Stomach (tissue), 9 donors: ENCODE measurements around the gene SNTG2. TPM values are rescaled to one million over a fixed set of nuclear protein-coding genes. Genes with fewer than 3 reads are reported as not detected.
"Not testable (repeated sequence)": the region's sequence is repeated elsewhere in the genome, so short reads cannot be mapped to it uniquely, and the experiment has no call there.

Experiments
- DNase-seq, 2 donors: peaks; one replicate each; pipeline versions ENCODE4 v3.0.0 to v3.0.0-alpha.2; 2013 to 2019
- H3K27ac ChIP-seq, 5 donors: fragments of 200-600 bp in 4 of 5; sonication (generic) in 4 of 5; one replicate each; pipeline ENCODE4 v1.5.1; 2013 to 2019; ENCODE audit warnings: mild to moderate bottlenecking in 1 of 5, moderate library complexity in 1 of 5
- H3K27me3 ChIP-seq, 3 donors: fragments of 200-600 bp; sonication (generic); one replicate each; pipeline ENCODE4 v1.5.1; 2017 to 2019; ENCODE audit warnings: mixed run types in 1 of 3
- H3K36me3 ChIP-seq, 4 donors: fragments of 200-600 bp; sonication (generic); 1 replicate in 3 of 4; 2 replicates in 1 of 4; pipeline ENCODE4 v1.5.1; 2016 to 2019
- H3K4me1 ChIP-seq, 4 donors: fragments of 200-600 bp; sonication (generic); one replicate each; pipeline ENCODE4 v1.5.1; 2016 to 2019
- H3K4me3 ChIP-seq, 4 donors: fragments of 200-600 bp; sonication (generic) in 3 of 4; one replicate each; pipeline ENCODE4 v1.5.1; 2016 to 2019; ENCODE audit warnings: mild to moderate bottlenecking in 1 of 4
- H3K9me3 ChIP-seq, 4 donors: fragments of 200-600 bp; sonication (generic); one replicate each; pipeline ENCODE4 v1.5.1; 2016 to 2019
- EP300 ChIP-seq: sonication (generic); formaldehyde crosslinking; IDR thresholded peaks from one replicate; pipeline ENCODE4 v1.6.1; 2017; ENCODE audit warnings: antibody characterized with exemption
- POLR2A ChIP-seq, 4 donors: fragments of 450-650 bp; IDR thresholded peaks; one replicate each; pipeline ENCODE4 v1.6.1; 2016; ENCODE audit warnings: antibody characterized with exemption in 4 of 4, control low read depth in 2 of 4, mild to moderate bottlenecking in 1 of 4, moderate library complexity in 1 of 4
- POLR2AphosphoS5 ChIP-seq, 3 donors: sonication (generic); formaldehyde crosslinking; IDR thresholded peaks; one replicate each; pipeline ENCODE4 v1.6.1; 2016; ENCODE audit warnings: antibody characterized with exemption in 3 of 3
- WGBS, 5 donors: extraction: QIAGEN DNeasy Blood & Tissue Kit in 3 of 5; methylation state at CpG; one replicate each; pipeline versions ENCODE4 v1.1.5 to v1.1.7; 2013 to 2018; 5-methylcytosine and 5-hydroxymethylcytosine counted together
- intact Hi-C: fragments of 100-400 bp; cut with DNase I; formaldehyde crosslinking; loops from one replicate; pipeline ENCODE4 v1.15.1; 2023; ENCODE audit warnings: low total_unique reads
- polyA plus RNA-seq, 3 donors: library from polyadenylated mRNA; stranded (reverse); fragments of 200-250 nt; gene quantifications; one replicate each; pipeline ENCODE4 v1.2.3, GENCODE V29; 2013
- total RNA-seq, 5 donors: library from RNA; depleted of rRNA; stranded (reverse); fragments of >200 nt; gene quantifications; one replicate each; pipeline versions ENCODE4 v1.1.0 to v1.2.3, GENCODE V29; 2014 to 2016
- TF ChIP-seq, protein P1 (sequence below), 7 experiments: fragments of 450-650 bp in 4 of 7; fragments of 200-600 bp in 3 of 7; sonication (generic) in 3 of 7; IDR thresholded peaks; one replicate each; pipeline ENCODE4 v1.5.1; 2016 to 2019; ENCODE audit warnings: antibody characterized with exemption in 7 of 7, control low read depth in 2 of 7, mild to moderate bottlenecking in 1 of 7
- donor health status: healthy with polysubstance abuse.
- donor health status: Bipolar disorder and iron deficiency.
- donor health status: healthy.

SNTG2 gene
- total and polyA plus RNA-seq, 8 donors: 0.68 to 19.6 (median 5.3) TPM; not detected in 1

DNA sequence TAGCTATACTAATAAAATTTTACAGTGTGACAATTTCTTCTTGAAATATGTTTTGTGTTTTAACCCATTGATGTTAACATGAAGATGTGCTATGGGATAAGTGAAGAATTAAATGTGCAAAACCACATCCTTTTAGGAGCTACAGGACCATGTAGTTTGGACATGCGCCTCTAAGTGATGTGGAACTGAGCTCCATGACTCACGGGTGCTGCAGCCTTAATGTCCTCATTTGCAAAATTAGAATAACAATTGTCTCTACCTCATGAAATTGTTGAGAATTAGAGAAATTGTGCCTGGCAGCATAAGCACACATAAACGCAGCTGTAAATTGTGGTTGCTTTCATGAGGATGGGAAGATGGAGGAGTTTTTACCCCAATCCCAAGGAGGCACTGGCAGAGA is 431.0 kb downstream of the SNTG2 start:
- TF ChIP-seq, protein P1, sequence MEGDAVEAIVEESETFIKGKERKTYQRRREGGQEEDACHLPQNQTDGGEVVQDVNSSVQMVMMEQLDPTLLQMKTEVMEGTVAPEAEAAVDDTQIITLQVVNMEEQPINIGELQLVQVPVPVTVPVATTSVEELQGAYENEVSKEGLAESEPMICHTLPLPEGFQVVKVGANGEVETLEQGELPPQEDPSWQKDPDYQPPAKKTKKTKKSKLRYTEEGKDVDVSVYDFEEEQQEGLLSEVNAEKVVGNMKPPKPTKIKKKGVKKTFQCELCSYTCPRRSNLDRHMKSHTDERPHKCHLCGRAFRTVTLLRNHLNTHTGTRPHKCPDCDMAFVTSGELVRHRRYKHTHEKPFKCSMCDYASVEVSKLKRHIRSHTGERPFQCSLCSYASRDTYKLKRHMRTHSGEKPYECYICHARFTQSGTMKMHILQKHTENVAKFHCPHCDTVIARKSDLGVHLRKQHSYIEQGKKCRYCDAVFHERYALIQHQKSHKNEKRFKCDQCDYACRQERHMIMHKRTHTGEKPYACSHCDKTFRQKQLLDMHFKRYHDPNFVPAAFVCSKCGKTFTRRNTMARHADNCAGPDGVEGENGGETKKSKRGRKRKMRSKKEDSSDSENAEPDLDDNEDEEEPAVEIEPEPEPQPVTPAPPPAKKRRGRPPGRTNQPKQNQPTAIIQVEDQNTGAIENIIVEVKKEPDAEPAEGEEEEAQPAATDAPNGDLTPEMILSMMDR (IDR thresholded peaks at IDR 0.05): no peak
- TF ChIP-seq EP300: no peak
- TF ChIP-seq POLR2AphosphoS5 (IDR thresholded peaks at IDR 0.05): no peak
- no peak for TF ChIP-seq POLR2A (IDR thresholded peaks at IDR 0.05)
- DNase-seq: no peak
- H3K4me1 ChIP-seq: no peaks in the 10 kb centered on the region
- no peak overlapping the region for H3K27ac ChIP-seq
- no peaks in the 10 kb centered on the region for H3K27me3 ChIP-seq
- H3K4me3 ChIP-seq: no peak overlapping the region
- WGBS, 5 donors: 77 to 91% (median 79%) methylated on average over 3 of the region's 3 CpGs
- intact Hi-C loops: no loop called here
- peaks cover 0 to 11% (median 0%) of the 10 kb centered on the region in 4 donors for H3K9me3 ChIP-seq
- H3K36me3 ChIP-seq: no peaks in the 10 kb centered on the region

- intact Hi-C loops, H3K4me1 ChIP-seq, H3K36me3 ChIP-seq, H3K27ac ChIP-seq, H3K27me3 ChIP-seq, H3K4me3 ChIP-seq, H3K9me3 ChIP-seq, DNase-seq: not testable (repeated sequence)
- WGBS, 5 donors: 57 to 68% (median 65%) methylated on average over 16 to 18 of the region's 18 CpGs
These were observed 437.5 kb downstream of the SNTG2 start for GRCh38 chr2:1387954-1388725.

DNA sequence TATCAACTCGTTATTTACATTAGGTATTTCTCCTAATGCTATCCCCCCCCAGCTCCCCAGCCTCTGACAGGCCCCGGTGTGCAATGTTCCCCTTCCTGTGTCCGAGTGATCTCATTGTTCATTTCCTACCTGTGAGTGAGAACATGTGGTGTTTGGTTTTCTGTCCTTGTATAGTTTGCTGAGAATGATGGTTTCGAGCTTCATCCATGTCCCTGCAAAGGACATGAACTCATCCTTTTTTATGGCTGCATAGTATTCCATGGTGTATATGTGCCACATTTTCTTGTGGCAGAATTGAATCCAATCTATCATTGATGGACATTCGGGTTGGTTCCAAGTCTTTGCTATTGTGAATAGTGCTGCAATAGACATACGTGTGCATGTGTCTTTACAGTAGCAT is 439.5 kb downstream of the SNTG2 start:
- H3K9me3 ChIP-seq, H3K4me1 ChIP-seq, H3K4me3 ChIP-seq, H3K27ac ChIP-seq, DNase-seq, H3K36me3 ChIP-seq, H3K27me3 ChIP-seq, intact Hi-C loops: not testable (repeated sequence)
- WGBS, 5 donors: 84 to 88% (median 86%) methylated on average over 6 of the region's 6 CpGs

GRCh38 chr2:1393321-1393720 is 442.7 kb downstream of the SNTG2 start:
- Histone ChIP-seq H3K4me3 (no peak overlapping the region), H3K27ac (no peak overlapping the region), H3K27me3 (peaks cover 0 to 8% (median 0%) of the 10 kb centered on the region in 3 donors), H3K36me3 (no peaks in the 10 kb centered on the region), H3K4me1 (no peaks in the 10 kb centered on the region), H3K9me3 (no peaks in the 10 kb centered on the region)
- TF ChIP-seq, protein P1 (IDR thresholded peaks at IDR 0.05): no peak
- TF ChIP-seq POLR2A (IDR thresholded peaks at IDR 0.05): no peak
- no peak for TF ChIP-seq EP300
- TF ChIP-seq POLR2AphosphoS5 (IDR thresholded peaks at IDR 0.05): no peak
- intact Hi-C loops: no loop called here
- DNase-seq: no peak
- WGBS, 5 donors: 71 to 98% (median 80%) methylated on average over 2 of the region's 2 CpGs

DNA sequence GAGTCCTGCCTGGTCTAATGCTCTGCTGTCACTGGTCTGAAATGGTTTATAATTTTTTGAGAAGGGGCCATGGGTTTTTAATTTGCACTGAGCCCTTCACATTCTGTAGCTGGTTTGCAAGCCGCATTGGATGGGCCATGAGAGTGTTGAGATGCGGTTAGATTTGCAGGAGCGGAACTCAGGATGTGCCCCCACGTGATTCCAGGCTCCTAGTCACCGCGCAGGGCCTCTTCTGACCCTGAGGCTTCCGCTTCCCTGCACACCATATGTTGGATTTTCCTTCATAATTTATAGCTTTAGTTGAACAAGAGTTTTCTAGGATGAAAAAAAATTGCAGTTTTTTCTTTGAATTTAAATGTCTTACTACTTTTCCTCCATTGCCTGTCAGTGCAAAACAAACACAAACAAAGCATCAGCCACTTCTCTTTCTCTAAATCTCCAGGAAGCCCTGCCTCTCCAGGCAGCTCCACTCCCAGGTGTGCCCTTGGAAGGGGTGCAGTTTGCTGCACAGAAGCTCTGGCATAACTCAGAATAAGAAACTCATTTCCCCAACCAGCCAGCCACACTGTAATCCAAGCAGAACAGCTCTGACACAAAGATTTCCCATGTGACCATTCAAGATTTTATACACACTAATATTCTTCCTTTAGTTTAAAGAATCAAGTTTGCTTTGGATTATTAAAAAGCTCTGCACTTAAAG is 444.2 kb downstream of the SNTG2 start:
- H3K36me3 ChIP-seq: no peaks in the 10 kb centered on the region
- no peak for TF ChIP-seq POLR2A (IDR thresholded peaks at IDR 0.05)
- TF ChIP-seq EP300: no peak
- TF ChIP-seq, protein P1 (IDR thresholded peaks at IDR 0.05): no peak
- TF ChIP-seq POLR2AphosphoS5 (IDR thresholded peaks at IDR 0.05): no peak
- no peaks in the 10 kb centered on the region for H3K9me3 ChIP-seq
- peaks cover 0 to 15% (median 0%) of the 10 kb centered on the region in 3 donors for H3K27me3 ChIP-seq
- intact Hi-C loops: no loop called here
- 80 to 94% (median 89%) methylated on average over 7 of the region's 7 CpGs for WGBS, 5 donors
- H3K4me1 ChIP-seq: no peaks in the 10 kb centered on the region
- H3K4me3 ChIP-seq: no peak overlapping the region
- DNase-seq: no peak
- no peak overlapping the region for H3K27ac ChIP-seq
